GM19438 (cell line): Measurements from ENCODE around the gene SULF2.

ENCODE experiments used
- ATAC-seq: cut with Tn5 transposase; IDR thresholded peaks from one replicate; pipeline ENCODE4 v1.9.1; 2021; ENCODE audit warnings: low read depth; ENCODE audit not compliant: unreplicated experiment

SULF2 gene

GRCh38 chr20:47765271-47765670, 20.0 kb downstream of the SULF2 start:
- ATAC-seq, result no peak

GRCh38 chr20:47764154-47764733, 21.0 kb downstream of the SULF2 start:
- no peak for ATAC-seq

DNA sequence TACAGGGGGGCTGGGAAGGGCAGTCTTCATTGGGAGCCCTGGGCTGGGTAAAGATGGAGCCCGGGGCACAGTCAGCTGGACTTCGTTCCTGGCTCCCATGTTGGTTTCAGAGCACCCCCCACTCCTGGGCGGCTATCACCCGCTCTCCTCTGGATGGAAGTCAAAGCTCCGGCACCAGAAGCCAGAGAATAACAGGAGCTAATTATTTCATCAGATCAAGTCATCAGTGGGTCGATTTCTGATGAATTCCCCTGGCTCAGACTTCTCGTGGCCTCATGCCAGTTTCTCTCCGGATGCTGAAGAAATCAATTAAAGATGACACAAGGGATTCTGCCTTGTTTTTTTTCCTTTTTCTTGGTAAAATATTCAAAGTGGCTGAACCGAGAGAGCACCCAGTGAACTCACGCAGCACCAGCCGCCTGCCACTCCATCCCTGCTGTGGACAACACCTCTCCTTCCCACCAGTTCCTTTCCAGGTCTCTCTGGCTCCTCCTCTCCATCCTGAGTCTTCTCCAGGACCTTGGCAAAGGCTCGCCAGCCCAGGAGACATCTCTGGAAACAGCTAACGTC, 22.5 kb downstream of the SULF2 start:
- no peak for ATAC-seq

DNA sequence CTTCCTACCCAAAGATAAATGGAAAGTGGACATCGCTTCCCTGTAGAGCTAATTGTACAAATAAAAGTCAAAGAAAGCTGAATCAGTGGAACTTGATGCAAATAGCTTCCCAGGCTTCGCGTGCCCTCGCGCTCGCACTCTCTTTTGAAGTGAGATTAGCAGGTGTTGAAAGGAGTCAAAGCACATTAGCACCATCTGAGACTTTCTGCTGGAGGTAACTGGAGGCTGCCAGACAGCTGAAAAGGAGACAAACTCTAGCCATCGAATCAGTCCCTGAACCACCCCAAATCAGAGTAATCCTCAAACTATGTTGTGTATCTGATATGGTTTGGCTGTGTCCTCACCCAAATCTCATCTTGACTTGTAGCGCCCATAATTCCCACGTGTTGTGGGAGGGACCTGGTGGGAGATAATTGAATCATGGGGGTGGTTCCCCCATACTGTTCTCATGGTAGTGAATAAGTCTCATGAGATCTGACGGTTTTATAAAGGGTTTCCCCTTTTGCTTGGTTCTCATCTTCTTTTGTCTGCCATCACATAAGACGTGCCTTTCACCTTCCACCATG, 23.7 kb downstream of the SULF2 start:
- no peak for ATAC-seq

DNA sequence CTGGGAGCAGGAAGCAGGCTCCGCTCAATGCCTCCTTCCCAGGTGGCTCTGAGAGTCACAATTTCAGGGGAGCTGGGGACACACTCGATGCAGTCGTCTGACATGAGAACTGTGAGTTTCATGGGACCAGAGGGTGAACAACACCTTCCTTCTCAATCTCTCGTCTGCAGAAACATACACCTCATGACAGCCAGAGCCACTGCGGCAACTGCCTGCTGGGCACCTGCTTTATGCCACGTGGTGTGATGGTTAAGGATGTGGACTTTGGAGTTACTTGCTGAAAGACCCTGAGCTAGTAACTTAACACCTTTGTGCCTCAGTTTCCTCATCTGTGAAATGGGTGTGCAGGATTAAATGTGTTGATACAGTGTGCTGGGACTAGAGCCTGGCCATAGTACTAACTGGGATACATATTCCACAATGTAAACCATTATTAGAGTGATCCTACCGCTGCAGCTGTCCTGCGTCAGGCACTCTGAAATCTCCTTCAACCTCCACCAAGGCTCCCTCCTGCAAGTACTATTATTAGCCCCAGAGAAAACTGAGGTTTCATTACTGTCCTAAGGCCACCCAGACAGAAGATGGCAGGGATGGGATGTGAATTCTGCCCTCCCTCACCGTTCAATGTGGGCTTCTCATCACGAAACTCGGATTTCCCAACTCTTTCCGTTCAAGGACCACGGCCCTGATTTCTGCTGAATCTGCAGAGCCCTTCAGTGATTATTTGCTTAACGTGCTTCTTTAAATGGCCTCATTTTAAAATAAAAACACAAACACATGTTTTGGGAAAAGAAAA, 24.4 kb downstream of the SULF2 start:
- no peak for ATAC-seq

DNA sequence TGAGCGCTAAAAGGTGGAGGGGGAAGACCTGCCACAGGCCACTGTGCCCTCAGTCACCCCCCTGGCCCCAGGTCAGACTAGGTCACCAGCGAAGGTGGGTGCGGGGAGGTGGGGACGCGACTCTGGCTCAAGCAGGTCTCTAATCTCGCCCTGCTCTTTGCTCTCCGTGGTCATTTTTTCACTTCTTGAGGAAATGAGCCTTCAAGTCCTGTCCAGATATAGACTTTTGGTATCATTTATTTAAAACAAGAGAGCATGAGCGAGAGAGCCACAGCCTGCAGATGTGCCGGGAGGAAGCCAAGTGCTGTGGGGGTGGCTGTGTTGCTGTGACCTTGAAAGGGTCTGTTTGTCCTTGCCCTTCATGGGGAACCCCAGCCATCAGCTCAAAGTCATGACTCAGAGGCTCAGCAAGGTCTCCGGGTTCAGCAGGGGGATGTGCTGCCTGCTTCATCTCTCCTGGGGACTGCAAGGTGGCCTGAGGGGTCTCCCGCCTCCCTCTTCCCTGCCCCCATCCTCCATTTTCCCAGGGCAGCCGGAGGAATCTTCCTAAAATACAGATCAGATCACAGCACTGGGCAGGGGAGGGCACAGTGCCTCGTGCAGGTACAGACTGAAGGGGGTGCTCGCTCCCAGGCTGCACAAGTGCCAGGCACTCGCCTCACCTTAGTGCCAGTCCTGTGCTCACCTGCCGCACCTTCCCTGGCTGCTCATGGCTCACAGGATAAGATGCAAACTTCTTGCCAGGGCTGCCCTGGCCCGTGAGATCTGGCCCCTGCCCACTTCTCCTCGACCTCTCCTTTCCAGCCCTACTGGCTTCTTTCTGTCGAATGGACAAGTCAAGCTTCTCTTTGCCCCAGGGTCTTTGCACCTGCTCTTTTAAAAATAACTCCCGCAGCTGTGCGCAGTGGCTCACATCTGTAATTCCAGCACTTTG, 26.5 kb downstream of the SULF2 start:
- no peak for ATAC-seq

- no peak for ATAC-seq
Measured at GRCh38 chr20:47757145-47758035, 27.9 kb downstream of the SULF2 start.

DNA sequence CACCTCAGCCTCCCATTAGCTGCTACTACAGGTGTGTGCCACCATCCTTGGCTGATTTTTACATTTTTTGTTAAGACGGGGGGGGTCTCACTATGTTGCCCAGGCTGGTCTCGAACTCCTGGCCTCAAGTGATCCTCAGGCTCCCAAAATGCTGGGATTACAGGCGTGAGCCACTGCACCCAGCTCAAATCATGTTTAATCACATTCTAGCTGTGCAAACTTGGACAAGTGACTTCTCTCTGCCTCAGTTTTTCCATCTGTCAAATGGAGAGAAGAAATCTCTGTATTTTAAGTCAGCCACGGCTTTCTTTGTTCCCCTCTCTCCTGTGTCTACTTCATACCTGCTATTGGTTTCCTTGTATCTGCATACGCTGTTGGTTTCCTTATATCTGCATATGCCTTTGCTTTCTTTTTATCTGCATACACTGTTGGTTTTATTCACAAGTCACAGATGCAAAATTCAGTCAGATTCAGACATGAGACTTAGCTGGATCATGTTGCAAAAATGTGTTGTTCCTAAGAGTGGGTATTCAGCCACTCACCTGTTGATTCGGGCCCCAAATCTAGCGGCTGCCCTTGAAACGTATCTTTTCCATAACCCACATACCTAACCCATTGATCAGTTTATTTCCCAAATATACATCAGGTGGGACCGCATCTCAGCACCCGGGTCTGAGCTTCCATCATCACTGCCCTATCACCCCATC, 30.2 kb downstream of the SULF2 start:
- ATAC-seq, result no peak

DNA sequence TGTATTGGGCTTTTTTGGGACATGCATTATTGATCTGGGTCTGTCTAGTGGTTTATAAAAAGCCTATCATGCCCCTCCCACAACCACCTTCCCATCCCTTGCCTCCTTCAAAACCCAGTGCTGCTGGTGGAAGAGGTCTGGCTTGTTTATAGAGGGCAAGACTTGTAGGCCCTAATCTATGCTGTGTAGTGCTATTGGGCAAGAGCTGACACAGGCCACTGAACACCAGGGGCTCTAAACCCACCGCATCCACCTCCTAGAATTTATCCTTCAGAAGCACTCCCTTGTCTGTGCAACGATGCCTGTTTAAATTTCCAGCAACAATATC, 30.9 kb downstream of the SULF2 start:
- ATAC-seq, result no peak

DNA sequence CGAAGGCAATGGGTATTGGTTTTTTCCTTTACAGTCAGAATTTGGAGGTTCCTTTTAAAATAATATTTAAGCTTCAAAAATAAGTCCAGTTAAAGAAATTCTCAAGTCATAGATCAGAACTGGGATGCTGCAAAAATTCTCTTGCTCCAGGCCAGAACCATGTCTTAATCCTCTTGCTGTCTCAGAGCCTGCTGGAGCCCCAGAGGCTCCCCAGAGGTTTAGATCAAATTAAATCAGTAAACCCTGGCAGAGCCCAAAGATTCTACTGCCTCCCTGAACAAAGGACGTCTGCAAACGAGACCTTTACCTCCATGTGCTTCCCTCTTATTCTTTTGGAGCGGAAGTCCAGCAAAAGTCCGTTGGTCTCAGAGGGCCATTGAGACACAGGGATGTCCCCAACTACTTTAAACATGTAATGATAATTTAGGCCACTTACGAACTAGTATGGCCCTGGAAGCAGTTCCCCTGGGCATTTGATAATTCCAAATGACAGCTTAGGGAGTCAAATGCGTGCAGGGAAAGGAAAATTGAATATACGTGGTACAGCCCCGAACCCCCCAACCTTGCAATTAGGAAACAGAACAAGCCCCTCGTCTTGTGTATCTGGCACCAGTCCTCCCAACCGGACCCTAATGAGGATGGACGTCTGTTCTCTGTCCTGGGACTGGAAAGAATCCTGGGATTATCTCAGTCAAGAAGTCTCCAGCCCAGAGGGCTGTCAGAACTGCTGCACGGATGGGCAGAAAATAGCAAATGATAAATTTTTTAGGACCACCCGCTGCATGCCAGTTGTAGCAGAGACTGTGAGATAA, 31.5 kb downstream of the SULF2 start:
- ATAC-seq, result no peak

DNA sequence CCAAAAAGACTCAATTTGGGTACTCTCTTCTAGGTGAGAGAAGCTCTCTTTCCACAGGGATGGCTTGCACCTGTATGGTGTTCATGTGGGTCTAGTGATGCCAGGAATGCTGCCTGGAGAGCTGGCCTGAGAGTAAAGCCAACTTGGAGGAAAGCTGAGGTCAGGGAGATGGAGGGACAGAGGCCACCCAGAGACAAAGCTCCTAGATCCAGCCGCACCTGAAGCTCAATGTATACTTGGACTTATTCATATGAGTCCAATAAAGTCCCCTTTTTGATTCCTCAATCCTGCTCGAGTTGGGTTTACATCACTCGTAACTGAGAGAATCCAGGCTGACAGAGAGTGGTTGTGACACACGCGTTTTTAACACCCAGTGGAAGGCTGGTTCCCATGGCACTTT, 33.8 kb downstream of the SULF2 start:
- no peak for ATAC-seq

GRCh38 chr20:47749339-47749738, 35.9 kb downstream of the SULF2 start:
- ATAC-seq, result no peak

DNA sequence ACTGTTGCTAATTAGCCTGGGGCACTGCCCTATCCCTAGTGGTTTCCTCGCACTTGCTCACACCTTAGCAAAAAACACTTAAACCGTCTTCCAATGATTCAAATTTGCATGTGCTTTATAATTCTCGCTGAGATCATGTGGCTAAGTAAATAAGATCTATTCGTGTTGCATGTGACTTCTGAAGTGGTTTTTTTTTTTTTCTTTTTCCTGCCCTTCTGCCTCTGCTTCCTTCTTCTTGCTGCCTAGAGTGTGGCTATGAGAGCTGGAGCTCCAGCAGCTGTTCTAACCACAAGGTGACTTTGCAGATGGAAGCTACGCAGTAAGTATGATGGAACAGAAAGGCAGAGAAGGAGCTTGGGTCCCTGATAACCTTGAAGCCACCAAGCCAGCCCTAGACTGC, 36.5 kb downstream of the SULF2 start:
- ATAC-seq, result no peak

DNA sequence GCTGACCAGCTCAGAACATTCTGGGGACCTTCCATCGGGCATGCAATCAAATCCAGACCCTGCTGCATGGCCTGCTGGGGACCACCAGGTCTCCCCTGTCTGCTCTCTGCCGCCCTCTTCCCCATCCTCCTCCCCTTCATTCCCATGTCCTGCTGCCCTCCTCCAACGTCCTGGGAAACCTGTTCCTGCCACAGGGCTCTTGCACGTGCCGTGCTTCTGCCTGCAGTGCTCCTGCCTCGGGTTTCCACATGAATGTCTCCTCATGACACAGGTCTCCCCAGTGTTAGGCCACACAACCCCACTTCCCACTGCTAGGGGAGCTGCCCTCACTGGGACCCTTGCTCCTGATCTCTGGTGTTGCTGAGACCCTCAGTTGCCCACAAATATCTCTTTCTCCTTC, 37.2 kb downstream of the SULF2 start:
- ATAC-seq, result no peak

- no peak for ATAC-seq
Measured at GRCh38 chr20:47747669-47748031, 37.6 kb downstream of the SULF2 start.

DNA sequence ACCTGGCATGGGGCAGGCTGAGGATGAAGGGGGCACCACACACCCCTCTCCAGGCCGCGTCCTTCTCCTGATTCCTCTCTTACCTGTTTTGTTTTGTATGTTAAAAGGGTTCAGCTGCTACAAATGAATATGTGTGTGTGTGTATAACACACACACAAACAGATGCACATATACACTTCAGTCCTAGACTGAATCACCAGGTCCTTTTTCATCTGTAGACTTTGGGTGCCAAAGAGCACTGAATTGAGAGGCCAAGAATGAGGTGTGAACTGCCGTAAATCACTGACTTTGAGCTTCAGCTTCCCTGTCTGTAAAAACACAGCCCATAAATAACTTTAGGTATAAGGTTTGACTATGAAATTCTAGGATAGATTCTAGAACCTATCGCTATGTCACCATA, 40.5 kb downstream of the SULF2 start:
- ATAC-seq, result no peak

DNA sequence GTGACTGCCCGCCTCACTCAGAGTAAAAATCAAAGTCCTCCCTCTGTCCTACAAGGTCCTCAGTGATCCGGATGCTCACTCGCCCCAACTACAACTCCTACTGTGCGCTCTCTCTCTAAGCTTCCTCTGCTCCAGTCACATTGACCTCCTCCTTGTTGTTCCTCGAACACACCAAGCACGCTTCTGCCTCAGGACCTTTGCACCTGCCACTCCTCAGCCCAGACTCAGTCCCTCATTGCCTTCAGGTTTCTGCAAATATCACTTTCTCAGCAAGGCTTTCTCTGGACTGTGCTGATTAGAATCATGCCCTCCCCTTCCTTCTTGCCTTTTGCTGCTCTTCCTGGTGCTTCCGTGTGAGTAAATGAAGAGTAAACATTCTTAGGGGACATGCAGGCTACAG, 41.6 kb downstream of the SULF2 start:
- ATAC-seq, result no peak
